ENCODE data around the gene USP17L13.
"Not testable (repeated sequence)": the region's sequence is repeated elsewhere in the genome, so short reads cannot be mapped to it uniquely, and the experiment has no call there.

USP17L13 gene

GRCh38 chr4:9243579-9243978 lies 18.9 kb downstream of the USP17L13 start, which contains the start of gene USP17L17:
Gene USP17L17 (plus strand): TSS chr4:9243879. CDS start chr4:9243879, 0 bp downstream.
- not testable (repeated sequence) for H2AK5ac ChIP-seq (ENCODE audit: low read depth, low read length); H2BK15ac ChIP-seq (ENCODE audit: low read length); H3K9ac ChIP-seq (ENCODE audit: low read depth, low read length, poor library complexity); H3K79me1 ChIP-seq (ENCODE audit: low read depth, low read length); H2BK12ac ChIP-seq (ENCODE audit: low read length); H3K27ac ChIP-seq (replicated peaks; ENCODE audit: low read length); H3K36me3 ChIP-seq (replicated peaks in 1 of 2; ENCODE audit: control insufficient read depth in 2 of 2, insufficient read depth in 2 of 2, low read length in 2 of 2); H2AFZ ChIP-seq (ENCODE audit: low read length); H2BK120ac ChIP-seq (ENCODE audit: low read depth, low read length); H2BK5ac ChIP-seq (ENCODE audit: low read length); H3K4me2 ChIP-seq (ENCODE audit: insufficient read depth, low read length, poor library complexity, severe bottlenecking); H3K27me3 ChIP-seq (ENCODE audit: control insufficient read depth in 3 of 3, insufficient read depth in 3 of 3, low read depth in 1 of 3, low read length in 3 of 3); H3K18ac ChIP-seq (ENCODE audit: low read length); H3K4me1 ChIP-seq (ENCODE audit: control insufficient read depth in 2 of 2, insufficient read depth in 1 of 2, low read depth in 1 of 2, low read length in 2 of 2); H4K91ac ChIP-seq (ENCODE audit: low read depth, low read length, poor library complexity); H3K14ac ChIP-seq (ENCODE audit: low read length); H3K23ac ChIP-seq (ENCODE audit: low read depth, low read length, poor library complexity); H4K8ac ChIP-seq (ENCODE audit: low read depth, low read length); H3K4me3 ChIP-seq (ENCODE audit: low read length in 2 of 2); H3K9me3 ChIP-seq (replicated peaks in 1 of 2; ENCODE audit: control insufficient read depth in 2 of 2, insufficient read depth in 1 of 2, low read depth in 1 of 2, low read length in 2 of 2); DNase-seq (ENCODE audit: low spot score); H3K4ac ChIP-seq (ENCODE audit: low read length)
- no CpG with 5 or more reads among the region's 14 CpGs for WGBS, 2 donors (ENCODE audit: extremely low coverage in 2 of 2, insufficient read length in 2 of 2, insufficient replicate concordance in 1 of 2)

- H2BK120ac ChIP-seq (ENCODE audit: low read depth, low read length); H3K9ac ChIP-seq (ENCODE audit: low read depth, low read length, poor library complexity); H2AK5ac ChIP-seq (ENCODE audit: low read depth, low read length); H3K4me2 ChIP-seq (ENCODE audit: insufficient read depth, low read length, poor library complexity, severe bottlenecking); H2BK12ac ChIP-seq (ENCODE audit: low read length); H2AFZ ChIP-seq (ENCODE audit: low read length); H2BK5ac ChIP-seq (ENCODE audit: low read length); H2BK15ac ChIP-seq (ENCODE audit: low read length); H4K8ac ChIP-seq (ENCODE audit: low read depth, low read length); H3K4me3 ChIP-seq (ENCODE audit: low read length in 2 of 2); H3K27ac ChIP-seq (replicated peaks; ENCODE audit: low read length); H3K18ac ChIP-seq (ENCODE audit: low read length); H3K36me3 ChIP-seq (replicated peaks in 1 of 2; ENCODE audit: control insufficient read depth in 2 of 2, insufficient read depth in 2 of 2, low read length in 2 of 2); H3K23ac ChIP-seq (ENCODE audit: low read depth, low read length, poor library complexity); H3K4ac ChIP-seq (ENCODE audit: low read length); H4K91ac ChIP-seq (ENCODE audit: low read depth, low read length, poor library complexity); H3K14ac ChIP-seq (ENCODE audit: low read length); DNase-seq (ENCODE audit: low spot score); H3K4me1 ChIP-seq (ENCODE audit: control insufficient read depth in 2 of 2, insufficient read depth in 1 of 2, low read depth in 1 of 2, low read length in 2 of 2); H3K79me1 ChIP-seq (ENCODE audit: low read depth, low read length); H3K9me3 ChIP-seq (replicated peaks in 1 of 2; ENCODE audit: control insufficient read depth in 2 of 2, insufficient read depth in 1 of 2, low read depth in 1 of 2, low read length in 2 of 2); H3K27me3 ChIP-seq (ENCODE audit: control insufficient read depth in 3 of 3, insufficient read depth in 3 of 3, low read depth in 1 of 3, low read length in 3 of 3): not testable (repeated sequence)
- 100% methylated on average over 3 of the region's 26 CpGs; no CpG with 5 or more reads in 1 of the 2 donors for WGBS, 2 donors (ENCODE audit: extremely low coverage in 2 of 2, insufficient read length in 2 of 2, insufficient replicate concordance in 1 of 2)
Observed at GRCh38 chr4:9247953-9248680, 23.4 kb downstream of the USP17L13 start, which contains the start of gene USP17L18. Gene USP17L18 (plus strand): TSS chr4:9248630. CDS start chr4:9248630, 0 bp downstream.

- H3K18ac ChIP-seq (ENCODE audit: low read length); H3K79me1 ChIP-seq (ENCODE audit: low read depth, low read length); H2BK12ac ChIP-seq (ENCODE audit: low read length); H3K36me3 ChIP-seq (replicated peaks in 1 of 2; ENCODE audit: control insufficient read depth in 2 of 2, insufficient read depth in 2 of 2, low read length in 2 of 2); H3K4me2 ChIP-seq (ENCODE audit: insufficient read depth, low read length, poor library complexity, severe bottlenecking); H3K27ac ChIP-seq (replicated peaks; ENCODE audit: low read length); H2BK120ac ChIP-seq (ENCODE audit: low read depth, low read length); DNase-seq (ENCODE audit: low spot score); H3K9ac ChIP-seq (ENCODE audit: low read depth, low read length, poor library complexity); H4K8ac ChIP-seq (ENCODE audit: low read depth, low read length); H2AFZ ChIP-seq (ENCODE audit: low read length); H4K91ac ChIP-seq (ENCODE audit: low read depth, low read length, poor library complexity); H3K4me1 ChIP-seq (ENCODE audit: control insufficient read depth in 2 of 2, insufficient read depth in 1 of 2, low read depth in 1 of 2, low read length in 2 of 2); H2BK15ac ChIP-seq (ENCODE audit: low read length); H3K23ac ChIP-seq (ENCODE audit: low read depth, low read length, poor library complexity); H3K4me3 ChIP-seq (ENCODE audit: low read length in 2 of 2); H2AK5ac ChIP-seq (ENCODE audit: low read depth, low read length); H3K9me3 ChIP-seq (replicated peaks in 1 of 2; ENCODE audit: control insufficient read depth in 2 of 2, insufficient read depth in 1 of 2, low read depth in 1 of 2, low read length in 2 of 2); H3K27me3 ChIP-seq (ENCODE audit: control insufficient read depth in 3 of 3, insufficient read depth in 3 of 3, low read depth in 1 of 3, low read length in 3 of 3); H2BK5ac ChIP-seq (ENCODE audit: low read length); H3K4ac ChIP-seq (ENCODE audit: low read length); H3K14ac ChIP-seq (ENCODE audit: low read length): not testable (repeated sequence)
- no CpG with 5 or more reads among the region's 13 CpGs for WGBS, 2 donors (ENCODE audit: extremely low coverage in 2 of 2, insufficient read length in 2 of 2, insufficient replicate concordance in 1 of 2)
Observed at GRCh38 chr4:9253078-9253477, 28.4 kb downstream of the USP17L13 start, which contains the start of gene USP17L19. Gene USP17L19 (plus strand): TSS chr4:9253378. CDS start chr4:9253378, 0 bp downstream.

GRCh38 chr4:9257824-9258223 lies 33.1 kb downstream of the USP17L13 start, which contains the start of gene USP17L20:
Gene USP17L20 (plus strand): TSS chr4:9258124. CDS start chr4:9258124, 0 bp downstream.
- H3K79me1 ChIP-seq (ENCODE audit: low read depth, low read length); H3K9ac ChIP-seq (ENCODE audit: low read depth, low read length, poor library complexity); H3K4ac ChIP-seq (ENCODE audit: low read length); H3K4me1 ChIP-seq (ENCODE audit: control insufficient read depth in 2 of 2, insufficient read depth in 1 of 2, low read depth in 1 of 2, low read length in 2 of 2); H2BK5ac ChIP-seq (ENCODE audit: low read length); H2BK120ac ChIP-seq (ENCODE audit: low read depth, low read length); H3K18ac ChIP-seq (ENCODE audit: low read length); H3K4me2 ChIP-seq (ENCODE audit: insufficient read depth, low read length, poor library complexity, severe bottlenecking); H3K36me3 ChIP-seq (replicated peaks in 1 of 2; ENCODE audit: control insufficient read depth in 2 of 2, insufficient read depth in 2 of 2, low read length in 2 of 2); H2BK12ac ChIP-seq (ENCODE audit: low read length); H4K8ac ChIP-seq (ENCODE audit: low read depth, low read length); H3K27ac ChIP-seq (replicated peaks; ENCODE audit: low read length); DNase-seq (ENCODE audit: low spot score); H3K4me3 ChIP-seq (ENCODE audit: low read length in 2 of 2); H2BK15ac ChIP-seq (ENCODE audit: low read length); H4K91ac ChIP-seq (ENCODE audit: low read depth, low read length, poor library complexity); H2AFZ ChIP-seq (ENCODE audit: low read length); H3K9me3 ChIP-seq (replicated peaks in 1 of 2; ENCODE audit: control insufficient read depth in 2 of 2, insufficient read depth in 1 of 2, low read depth in 1 of 2, low read length in 2 of 2); H3K14ac ChIP-seq (ENCODE audit: low read length); H3K23ac ChIP-seq (ENCODE audit: low read depth, low read length, poor library complexity); H2AK5ac ChIP-seq (ENCODE audit: low read depth, low read length); H3K27me3 ChIP-seq (ENCODE audit: control insufficient read depth in 3 of 3, insufficient read depth in 3 of 3, low read depth in 1 of 3, low read length in 3 of 3): not testable (repeated sequence)
- no CpG with 5 or more reads among the region's 15 CpGs for WGBS, 2 donors (ENCODE audit: extremely low coverage in 2 of 2, insufficient read length in 2 of 2, insufficient replicate concordance in 1 of 2)
